Endothelial cell of umbilical vein (primary cell): ENCODE data around the gene SFI1. TPM values are rescaled to one million over a fixed set of nuclear protein-coding genes. Genes with fewer than 3 reads are reported as not detected.

ENCODE experiments used
- BruUV-seq: library from RNA; stranded (reverse); fragments of 400-500 nt; replicated peaks from 2 replicates; lab custom pipeline; 2021; lab: Mats Ljungman, UMichigan
- CTCF ChIA-PET: fragments of 300-600, 350-600 bp; sonication (Branson Sonifier 250); formaldehyde crosslinking; loops from one replicate; lab custom pipeline; 2021; ENCODE audit warnings: antibody characterized with exemption, inconsistent platforms; lab: Charles Lee
- POLR2A ChIA-PET: fragments of 300-600, 350-600 bp; sonication (Branson Sonifier 250); formaldehyde crosslinking; loops from one replicate; lab custom pipeline; 2021; ENCODE audit warnings: antibody characterized with exemption, inconsistent platforms; lab: Charles Lee
- DNase-seq: peaks from one replicate; pipeline ENCODE4 v3.0.0-alpha.2; 2011; ENCODE audit warnings: low read depth, low spot score
- FAIRE-seq: peaks from 2 replicates; lab custom pipeline; 2011; peaks lifted over from hg19 to GRCh38; lab: Jason Lieb, UNC
- H2AFZ ChIP-seq: 2 replicates; pipeline ENCODE4 v1.6.0; 2012; ENCODE audit warnings: low read depth, low read length, control low read depth, inconsistent platforms
- H3K27ac ChIP-seq: 2 replicates; pipeline ENCODE4 v1.5.1; 2011; ENCODE audit warnings: low read depth, mild to moderate bottlenecking, control low read depth, low read length, moderate library complexity; ENCODE audit not compliant: insufficient read depth
- H3K27me3 ChIP-seq, 2 experiments: 2 replicates each; pipeline versions ENCODE4 v1.6.0 to v1.6.1; 2011; ENCODE audit warnings: low read length in 2 of 2, mixed read lengths in 1 of 2; ENCODE audit not compliant: control insufficient read depth in 2 of 2, insufficient read depth in 2 of 2
- H3K36me3 ChIP-seq, 2 experiments: 2 replicates in 1 of 2; 3 replicates in 1 of 2; pipeline ENCODE4 v1.5.1; 2011; ENCODE audit warnings: low read length in 2 of 2, mild to moderate bottlenecking in 1 of 2, moderate library complexity in 1 of 2; ENCODE audit not compliant: control insufficient read depth in 2 of 2, insufficient read depth in 2 of 2; ENCODE audit errors: extremely low read depth in 1 of 2
- H3K4me1 ChIP-seq: 3 replicates; pipeline ENCODE4 v1.5.1; 2011; ENCODE audit warnings: mild to moderate bottlenecking, low read length; ENCODE audit not compliant: control insufficient read depth, insufficient read depth; ENCODE audit errors: extremely low read depth
- H3K4me2 ChIP-seq: 2 replicates; pipeline ENCODE4 v1.6.1; 2011; ENCODE audit warnings: low read length, control low read depth, mixed read lengths; ENCODE audit not compliant: insufficient read depth
- H3K4me3 ChIP-seq, 3 experiments: fragments of 200-600 bp in 1 of 3; sonication (generic), shearing (Covaris generic) in 1 of 3; replicated peaks in 1 of 3; 2 replicates each; pipeline ENCODE4 v1.5.1; 2011 to 2016; ENCODE audit warnings: control low read depth in 3 of 3, low read length in 3 of 3, mild to moderate bottlenecking in 2 of 3, inconsistent platforms in 1 of 3, low read depth in 1 of 3, moderate library complexity in 1 of 3; ENCODE audit not compliant: insufficient read depth in 1 of 3
- H3K79me2 ChIP-seq: 2 replicates; pipeline ENCODE4 v1.6.0; 2012; ENCODE audit warnings: low read length, inconsistent platforms; ENCODE audit not compliant: control insufficient read depth, insufficient read depth
- H3K9ac ChIP-seq: replicated peaks from 2 replicates; pipeline ENCODE3; 2011; ENCODE audit warnings: low read length, control low read depth; ENCODE audit not compliant: insufficient read depth; ENCODE audit errors: extremely low read depth
- H3K9me1 ChIP-seq: replicated peaks from 3 replicates; pipeline ENCODE4 v1.6.0; 2011; ENCODE audit warnings: mild to moderate bottlenecking, low read length; ENCODE audit not compliant: control insufficient read depth, insufficient read depth; ENCODE audit errors: extremely low read depth
- H3K9me3 ChIP-seq: replicated peaks from 2 replicates; pipeline ENCODE4 v1.5.1; 2012; ENCODE audit warnings: low read length, inconsistent platforms; ENCODE audit not compliant: control insufficient read depth, insufficient read depth
- H4K20me1 ChIP-seq: replicated peaks from 2 replicates; pipeline ENCODE3; 2011; ENCODE audit warnings: mild to moderate bottlenecking, low read length; ENCODE audit not compliant: control insufficient read depth, insufficient read depth; ENCODE audit errors: extremely low read depth
- CTCF ChIP-seq, 2 donors: IDR thresholded peaks; 1 replicate in 1 of 2; 2 replicates in 1 of 2; pipeline ENCODE4 v1.5.1; 2011; ENCODE audit warnings: low read length in 2 of 2, mild to moderate bottlenecking in 2 of 2, moderate library complexity in 2 of 2, control low read depth in 1 of 2, inconsistent platforms in 1 of 2, low read depth in 1 of 2; ENCODE audit not compliant: insufficient read depth in 1 of 2; ENCODE audit errors: extremely low read depth in 1 of 2
- EZH2 ChIP-seq: IDR thresholded peaks from 2 replicates; pipeline ENCODE4 v1.6.1; 2012; ENCODE audit warnings: borderline replicate concordance, low read depth, mild to moderate bottlenecking, moderate library complexity, low read length, inconsistent platforms; ENCODE audit not compliant: severe bottlenecking
- FOS ChIP-seq: IDR thresholded peaks from 2 replicates; pipeline ENCODE4 v1.6.1; 2011; ENCODE audit warnings: mild to moderate bottlenecking, low read length, moderate library complexity, borderline replicate concordance; ENCODE audit not compliant: insufficient read depth
- GATA2 ChIP-seq: IDR thresholded peaks from 2 replicates; pipeline ENCODE4 v1.7.0; 2011; ENCODE audit warnings: low read depth, mild to moderate bottlenecking, moderate library complexity, mixed read lengths, low read length; ENCODE audit not compliant: insufficient read length, insufficient read depth
- JUN ChIP-seq: IDR thresholded peaks from 2 replicates; pipeline ENCODE4 v1.6.1; 2011; ENCODE audit warnings: borderline replicate concordance, low read depth; ENCODE audit not compliant: insufficient read length, insufficient read depth
- MYC ChIP-seq: IDR thresholded peaks from one replicate; pipeline ENCODE4 v1.6.1; 2011; ENCODE audit warnings: mild to moderate bottlenecking, low read depth, low read length
- POLR2A ChIP-seq: IDR thresholded peaks from 2 replicates; pipeline ENCODE4 v1.6.1; 2012; ENCODE audit warnings: low read depth, mild to moderate bottlenecking, control low read depth, low read length
- POLR2AphosphoS5 ChIP-seq: IDR thresholded peaks from 2 replicates; pipeline ENCODE4 v1.6.1; 2012; ENCODE audit warnings: low read depth, mild to moderate bottlenecking, control low read depth, low read length, moderate library complexity; ENCODE audit not compliant: insufficient read depth
- dilution Hi-C: fragments of 300-500 bp; cut with MboI; formaldehyde crosslinking; loops from one replicate; pipeline ENCODE4 v1.15.0; 2019; ENCODE audit warnings: low sequenced_read_pairs; ENCODE audit not compliant: extremely low pct_ligation_motif_present
- intact Hi-C: fragments of 100-400 bp; cut with micrococcal nuclease; formaldehyde crosslinking; loops from one replicate; pipeline ENCODE4 v1.10.0; 2022
- polyA plus RNA-seq, 4 experiments: library from polyadenylated mRNA; depleted of rRNA in 3 of 4; stranded (reverse) in 3 of 4; unstranded in 1 of 4; fragments of >200 nt; gene quantifications; 2 replicates each; pipeline versions ENCODE4 v1.2.1 to v1.2.3, GENCODE V29; 2011 to 2012; ENCODE audit warnings: missing spikeins in 1 of 4
- total RNA-seq: library from RNA; stranded (reverse); gene quantifications from 2 replicates; pipeline ENCODE4 v1.2.3, GENCODE V29; 2021
- TF ChIP-seq, protein P1 (sequence below): IDR thresholded peaks from 2 replicates; pipeline ENCODE4 v1.6.1; 2011; ENCODE audit not compliant: insufficient read depth, insufficient read length

Gene SFI1
- total and polyA plus RNA-seq, 2 donors (not counting 3 experiments of a cell fraction or from before 2014, with no cell fraction given): 12.5 to 46.4 TPM

GRCh38 chr22:31603574-31603973 lies 107.2 kb downstream of the SFI1 start:
- BruUV-seq: no TSS peak
- Histone ChIP-seq H3K27ac (no peak overlapping the region), H3K27me3 (no peaks in the 10 kb centered on the region), H3K4me2 (no peak overlapping the region), H3K4me1 (peaks cover 18% of the 10 kb centered on the region), H3K9ac (no peak overlapping the region), H3K9me3 (no peaks in the 10 kb centered on the region), H3K4me3 (no peak overlapping the region), H3K79me2 (no peaks in the 10 kb centered on the region), H3K9me1 (no peaks in the 10 kb centered on the region), H4K20me1 (no peaks in the 10 kb centered on the region), H3K36me3 (no peaks in the 10 kb centered on the region), H2AFZ (no peak overlapping the region)
- TF ChIP-seq JUN (no peak), GATA2 (no peak), MYC (no peak)
- intact Hi-C loops (loop anchor here (5.0 kb wide), 1 partner anchor 46 kb away; no protein-coding TSS in a partner anchor), dilution Hi-C loops (no loop called here)
- no peak for DNase-seq
- FAIRE-seq: no peak
- ChIA-PET CTCF (interaction anchor here (1.2 to 1.7 kb wide), 4 partner anchors 10 to 47 kb away, joined by 3 to 6 read pairs (median 4); no protein-coding TSS in a partner anchor), POLR2A (interaction anchor here (0.6 kb wide), 1 partner anchor 40 kb away, joined by 4 read pairs; no protein-coding TSS in a partner anchor)

DNA sequence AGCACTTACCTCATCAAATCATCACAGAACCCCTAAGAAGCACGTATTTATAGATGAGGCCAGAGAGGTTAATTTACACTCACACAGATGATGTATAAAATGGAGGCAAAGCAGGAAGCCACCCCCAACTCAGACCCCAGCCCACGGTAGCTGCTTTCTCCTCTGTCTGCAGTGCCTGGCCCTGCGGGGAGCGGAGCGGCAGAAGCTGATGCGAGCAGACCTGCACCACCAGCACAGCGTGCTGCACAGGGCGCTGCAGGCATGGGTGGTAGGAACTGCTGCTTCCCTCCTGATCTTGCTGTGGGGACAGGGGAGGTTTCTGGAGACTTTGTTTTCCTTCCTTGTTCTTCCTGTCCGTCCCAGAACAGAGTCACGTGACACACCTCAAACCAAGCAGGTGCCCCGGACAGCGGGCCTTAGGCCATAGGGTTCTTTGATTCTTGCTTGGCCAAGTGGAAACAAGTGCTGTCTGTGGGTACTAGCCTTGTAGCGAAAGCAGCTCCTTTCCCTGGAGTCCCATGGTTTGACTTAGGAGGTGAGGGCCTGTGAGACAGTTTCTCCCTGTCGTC lies 107.9 kb downstream of the SFI1 start:
- H3K36me3 ChIP-seq: no peaks in the 10 kb centered on the region
- H3K79me2 ChIP-seq: no peaks in the 10 kb centered on the region
- no peak overlapping the region for H2AFZ ChIP-seq
- ChIA-PET POLR2A (interaction anchor here (0.6 kb wide), 1 partner anchor 40 kb away, joined by 4 read pairs; no protein-coding TSS in a partner anchor), CTCF (interaction anchor here (1.4 to 1.7 kb wide), 3 partner anchors 9 to 47 kb away, joined by 3 to 6 read pairs (median 4); no protein-coding TSS in a partner anchor)
- no TSS peak for BruUV-seq
- H3K27me3 ChIP-seq: no peaks in the 10 kb centered on the region
- intact Hi-C loops (loop anchor here (5.0 kb wide), 1 partner anchor 47 kb away; no protein-coding TSS in a partner anchor), dilution Hi-C loops (no loop called here)
- no peaks in the 10 kb centered on the region for H4K20me1 ChIP-seq
- H3K4me2 ChIP-seq: no peak overlapping the region
- no peaks in the 10 kb centered on the region for H3K9me1 ChIP-seq
- TF ChIP-seq POLR2A: no peak
- TF ChIP-seq EZH2: no peak
- TF ChIP-seq, protein P1, sequence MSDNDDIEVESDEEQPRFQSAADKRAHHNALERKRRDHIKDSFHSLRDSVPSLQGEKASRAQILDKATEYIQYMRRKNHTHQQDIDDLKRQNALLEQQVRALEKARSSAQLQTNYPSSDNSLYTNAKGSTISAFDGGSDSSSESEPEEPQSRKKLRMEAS: no peak
- no peak for TF ChIP-seq GATA2
- TF ChIP-seq POLR2AphosphoS5: no peak
- TF ChIP-seq MYC: no peak
- TF ChIP-seq FOS: no peak
- no peak for TF ChIP-seq JUN
- no peak for TF ChIP-seq CTCF (IDR thresholded peaks at IDR 0.05; ENCODE audit: extremely low read depth in 1 of 2, insufficient read depth in 1 of 2, low read depth in 1 of 2, low read length in 2 of 2)
- H3K9ac ChIP-seq: no peak overlapping the region
- DNase-seq (no peak), FAIRE-seq (no peak)
- peaks cover 18% of the 10 kb centered on the region for H3K4me1 ChIP-seq
- no peak overlapping the region for H3K27ac ChIP-seq
- H3K9me3 ChIP-seq: no peaks in the 10 kb centered on the region
- no peak overlapping the region for H3K4me3 ChIP-seq
